Neural cell (in vitro differentiated cells): Measurements from ENCODE around the gene RHCE. TPM values are rescaled to one million over a fixed set of nuclear protein-coding genes. Genes with fewer than 3 reads are reported as not detected.

Experiments
- H2AFZ ChIP-seq: fragments of 200-600, 300-800 bp; sonication (generic), shearing (Covaris generic); 2 replicates; pipeline ENCODE4 v1.6.0; 2014; ENCODE audit warnings: low read depth, mild to moderate bottlenecking, antibody characterized with exemption, low read length, moderate library complexity
- H3F3A ChIP-seq: fragments of 200-600 bp; shearing (Covaris generic); 2 replicates; pipeline ENCODE4 v1.6.1; 2016; ENCODE audit warnings: mild to moderate bottlenecking, moderate library complexity, mixed read lengths, antibody characterized with exemption, low read length; ENCODE audit not compliant: insufficient read depth, poor library complexity, severe bottlenecking
- H3K27ac ChIP-seq: fragments of 200-600, 300-800 bp; sonication (generic), shearing (Covaris generic); 2 replicates; pipeline ENCODE4 v1.5.1; 2014; ENCODE audit warnings: mild to moderate bottlenecking, low read length, moderate library complexity
- H3K27me3 ChIP-seq: fragments of 300-800, 200-600 bp; sonication (generic), shearing (Covaris generic); 2 replicates; pipeline ENCODE4 v1.6.0; 2014; ENCODE audit warnings: mild to moderate bottlenecking, low read depth, low read length, moderate library complexity; ENCODE audit not compliant: insufficient read depth
- H3K36me3 ChIP-seq: fragments of 300-800, 200-600 bp; sonication (generic), shearing (Covaris generic); 2 replicates; pipeline ENCODE4 v1.5.1; 2014; ENCODE audit warnings: mild to moderate bottlenecking, antibody characterized with exemption, low read length, moderate library complexity; ENCODE audit not compliant: insufficient read depth
- H3K4me2 ChIP-seq: fragments of 300-800, 200-600 bp; sonication (generic), shearing (Covaris generic); 2 replicates; pipeline ENCODE4 v1.6.0; 2014; ENCODE audit warnings: mild to moderate bottlenecking, low read length
- H3K4me3 ChIP-seq: fragments of 300-800, 200-600 bp; sonication (generic), shearing (Covaris generic); 2 replicates; pipeline ENCODE4 v1.5.1; 2014; ENCODE audit warnings: mild to moderate bottlenecking, low read length, moderate library complexity
- H3K79me2 ChIP-seq: fragments of 200-600 bp; shearing (Covaris generic); replicated peaks from 2 replicates; pipeline ENCODE4 v1.6.0; 2014; ENCODE audit warnings: mild to moderate bottlenecking, low read length, moderate library complexity; ENCODE audit not compliant: insufficient read depth
- H3K9ac ChIP-seq: fragments of 300-800, 200-600 bp; sonication (generic), shearing (Covaris generic); 2 replicates; pipeline ENCODE4 v1.6.1; 2016; ENCODE audit warnings: mild to moderate bottlenecking, low read length, mixed read lengths
- H3K9me2 ChIP-seq: fragments of 200-600 bp; shearing (Covaris generic); 2 replicates; pipeline ENCODE4 v1.6.1; 2016; ENCODE audit warnings: mild to moderate bottlenecking, low read length, mixed read lengths; ENCODE audit not compliant: insufficient read depth
- H3K9me3 ChIP-seq: fragments of 200-600, 300-800 bp; sonication (generic), shearing (Covaris generic); 2 replicates; pipeline ENCODE4 v1.6.1; 2016; ENCODE audit warnings: mild to moderate bottlenecking, mixed run types, low read length, moderate library complexity, mixed read lengths
- H4K20me1 ChIP-seq: fragments of 200-600 bp; shearing (Covaris generic); 2 replicates; pipeline ENCODE4 v1.6.1; 2016; ENCODE audit warnings: mild to moderate bottlenecking, mixed run types; ENCODE audit not compliant: insufficient read depth
- CTCF ChIP-seq: fragments of 450-650 bp; IDR thresholded peaks from 2 replicates; pipeline ENCODE4 v1.5.1; 2014; ENCODE audit warnings: antibody characterized with exemption, mild to moderate bottlenecking, moderate library complexity; ENCODE audit not compliant: poor library complexity, severe bottlenecking
- EP300 ChIP-seq: fragments of 450-650 bp; conservative IDR thresholded peaks from 2 replicates; pipeline ENCODE4 v1.6.1; 2014; ENCODE audit warnings: antibody characterized with exemption, mild to moderate bottlenecking, moderate library complexity; ENCODE audit not compliant: poor library complexity, severe bottlenecking
- EZH2 ChIP-seq: fragments of 200-600, 300-800 bp; shearing (Covaris generic), sonication (generic); IDR thresholded peaks from 2 replicates; pipeline ENCODE4 v1.6.1; 2014; ENCODE audit warnings: antibody characterized with exemption, low read length, borderline replicate concordance, mild to moderate bottlenecking; ENCODE audit not compliant: insufficient read depth, poor library complexity, severe bottlenecking
- MXI1 ChIP-seq: fragments of 450-650 bp; conservative IDR thresholded peaks from 2 replicates; pipeline ENCODE4 v1.6.1; 2014; ENCODE audit warnings: antibody characterized with exemption, mild to moderate bottlenecking; ENCODE audit not compliant: poor library complexity, severe bottlenecking
- POLR2AphosphoS5 ChIP-seq: IDR thresholded peaks from 2 replicates; pipeline ENCODE4 v1.6.1; 2012
- RAD21 ChIP-seq: fragments of 450-650 bp; conservative IDR thresholded peaks from 2 replicates; pipeline ENCODE4 v1.6.1; 2014; ENCODE audit warnings: antibody characterized with exemption, mild to moderate bottlenecking, moderate library complexity
- REST ChIP-seq: IDR thresholded peaks from 2 replicates; pipeline ENCODE4 v1.6.1; 2012; ENCODE audit warnings: borderline replicate concordance
- SMC3 ChIP-seq: fragments of 450-650 bp; conservative IDR thresholded peaks from 2 replicates; pipeline ENCODE4 v1.6.1; 2014; ENCODE audit warnings: antibody characterized with exemption, mild to moderate bottlenecking, moderate library complexity; ENCODE audit not compliant: poor library complexity
- TAF1 ChIP-seq: IDR thresholded peaks from 2 replicates; pipeline ENCODE4 v1.6.1; 2012; ENCODE audit warnings: low read depth
- polyA plus RNA-seq: library from polyadenylated mRNA; depleted of rRNA; stranded (reverse); fragments of >200 nt; gene quantifications from 2 replicates; pipeline ENCODE4 v1.2.3, GENCODE V29; 2014

RHCE gene
- polyA plus RNA-seq, 1 donor from 2014 or later, result 1.1 TPM

- Histone ChIP-seq H3K27ac (no peak overlapping the region), H3K9ac (no peak overlapping the region), H2AFZ (no peak overlapping the region), H3K36me3 (peaks cover 4% of the 10 kb centered on the region), H3K9me2 (no peaks in the 10 kb centered on the region), H3K9me3 (no peaks in the 10 kb centered on the region), H3K79me2 (no peaks in the 10 kb centered on the region), H3K4me3 (no peak overlapping the region), H3K4me2 (no peak overlapping the region), H3K27me3 (no peaks in the 10 kb centered on the region), H4K20me1 (no peaks in the 10 kb centered on the region), H3F3A (no peaks in the 10 kb centered on the region)
- TF ChIP-seq EP300, result no peak
- no peak for TF ChIP-seq REST
- TF ChIP-seq MXI1, result no peak
- no peak for TF ChIP-seq EZH2
- no peak for TF ChIP-seq POLR2AphosphoS5
- TF ChIP-seq SMC3, result no peak
- TF ChIP-seq CTCF, result no peak
- TF ChIP-seq RAD21, result no peak
- TF ChIP-seq TAF1, result no peak
Observed at GRCh38 chr1:25356441-25356840, 64.2 kb downstream of the RHCE start.

- H3F3A ChIP-seq, result no peaks in the 10 kb centered on the region
- H3K27ac ChIP-seq, result no peak overlapping the region
- H3K4me3 ChIP-seq, result no peak overlapping the region
- H3K9ac ChIP-seq, result no peak overlapping the region
- no peaks in the 10 kb centered on the region for H3K36me3 ChIP-seq
- no peaks in the 10 kb centered on the region for H3K9me2 ChIP-seq
- H3K27me3 ChIP-seq, result no peaks in the 10 kb centered on the region
- no peaks in the 10 kb centered on the region for H3K9me3 ChIP-seq
- H4K20me1 ChIP-seq, result no peaks in the 10 kb centered on the region
- TF ChIP-seq EP300 (no peak), TAF1 (no peak), EZH2 (no peak)
- H2AFZ ChIP-seq, result no peak overlapping the region
- no peaks in the 10 kb centered on the region for H3K79me2 ChIP-seq
- H3K4me2 ChIP-seq, result no peak overlapping the region
Observed at GRCh38 chr1:25355841-25356395, 64.7 kb downstream of the RHCE start.

GRCh38 chr1:25349606-25350005, 71.0 kb downstream of the RHCE start:
- TF ChIP-seq POLR2AphosphoS5, result no peak
- TF ChIP-seq EP300, result no peak
- TF ChIP-seq TAF1, result no peak
- no peak for TF ChIP-seq CTCF
- no peak for TF ChIP-seq RAD21
- TF ChIP-seq REST, result no peak
- TF ChIP-seq SMC3, result no peak
- no peak for TF ChIP-seq EZH2
- TF ChIP-seq MXI1, result no peak
- peaks cover 4% of the 10 kb centered on the region for H3K36me3 ChIP-seq
- H2AFZ ChIP-seq, result no peak overlapping the region
- no peak overlapping the region for H3K4me3 ChIP-seq
- no peaks in the 10 kb centered on the region for H3F3A ChIP-seq
- H3K9me3 ChIP-seq, result no peaks in the 10 kb centered on the region
- H3K27me3 ChIP-seq, result no peaks in the 10 kb centered on the region
- H3K27ac ChIP-seq, result no peak overlapping the region
- H3K9ac ChIP-seq, result no peak overlapping the region
- peaks cover 3% of the 10 kb centered on the region for H3K79me2 ChIP-seq
- no peaks in the 10 kb centered on the region for H3K9me2 ChIP-seq
- no peak overlapping the region for H3K4me2 ChIP-seq
- H4K20me1 ChIP-seq, result no peaks in the 10 kb centered on the region
